Measurements from ENCODE around the gene MTX2.

Gene MTX2

DNA sequence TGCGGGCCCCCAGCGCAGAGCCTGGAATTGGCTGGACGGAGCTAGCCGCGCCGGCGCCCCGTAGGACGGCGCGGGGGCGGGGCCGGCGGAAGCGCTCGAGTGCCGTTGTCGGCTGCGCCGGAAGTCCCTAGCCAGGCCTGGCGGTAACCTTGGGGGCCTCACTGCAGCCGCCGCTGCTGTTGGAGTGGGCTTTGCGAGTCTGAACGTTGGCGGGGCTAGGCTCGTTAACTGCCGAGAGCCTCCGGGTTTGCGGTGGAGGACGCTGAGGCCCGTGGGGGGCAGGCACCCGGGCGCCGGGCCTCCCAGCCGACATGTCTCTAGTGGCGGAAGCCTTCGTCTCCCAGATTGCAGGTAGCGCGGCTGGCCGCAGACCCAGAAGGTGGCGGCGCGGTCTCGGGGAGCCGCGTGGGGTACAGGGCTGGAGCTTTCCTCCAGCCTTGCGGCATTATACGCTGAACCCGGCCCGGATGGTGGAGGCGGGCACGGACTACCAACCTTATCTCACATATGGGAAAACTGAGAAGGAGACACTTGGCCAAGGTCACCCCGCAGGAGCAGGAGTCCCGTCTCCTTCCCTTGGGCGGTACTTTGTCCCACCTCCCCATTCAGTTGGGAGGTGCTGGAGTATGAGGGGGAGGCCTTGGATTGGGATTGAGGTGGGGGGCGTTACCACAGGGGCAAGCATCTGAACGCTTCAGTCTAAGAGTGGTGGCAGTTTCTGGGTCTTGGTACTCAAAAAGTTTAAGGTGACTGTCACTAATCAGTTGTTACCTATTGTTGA, at the start of gene MTX2:
Gene MTX2 (plus strand): TSS at position 124 of the 781 bp plus-strand sequence. CDS start 188 bp downstream, at position 312.
- peak; percentile 90 for DNase-seq

GRCh38 chr2:176227874-176228273, 41.4 kb upstream of the MTX2 start:
- no peak for DNase-seq

DNA sequence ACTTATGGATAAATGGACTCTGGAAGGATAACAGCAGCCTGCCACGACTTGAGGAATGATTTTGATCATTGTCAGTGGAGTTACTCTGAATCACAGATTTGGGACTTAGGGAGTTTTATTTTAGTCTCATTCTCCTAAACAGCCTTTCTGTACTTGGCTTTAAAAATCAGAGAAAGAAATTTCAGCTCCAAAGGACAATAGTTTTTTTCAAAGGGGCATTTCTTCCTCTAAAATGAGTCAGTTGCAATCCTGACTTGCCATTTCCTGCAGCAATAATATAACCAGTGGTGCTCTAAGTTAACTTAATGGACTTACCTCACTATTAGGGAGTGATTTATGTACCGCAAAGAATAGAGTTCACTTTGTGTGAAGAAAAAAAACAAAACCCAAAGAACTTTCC, 35.1 kb upstream of the MTX2 start:
- DNase-seq, result no peak

DNA sequence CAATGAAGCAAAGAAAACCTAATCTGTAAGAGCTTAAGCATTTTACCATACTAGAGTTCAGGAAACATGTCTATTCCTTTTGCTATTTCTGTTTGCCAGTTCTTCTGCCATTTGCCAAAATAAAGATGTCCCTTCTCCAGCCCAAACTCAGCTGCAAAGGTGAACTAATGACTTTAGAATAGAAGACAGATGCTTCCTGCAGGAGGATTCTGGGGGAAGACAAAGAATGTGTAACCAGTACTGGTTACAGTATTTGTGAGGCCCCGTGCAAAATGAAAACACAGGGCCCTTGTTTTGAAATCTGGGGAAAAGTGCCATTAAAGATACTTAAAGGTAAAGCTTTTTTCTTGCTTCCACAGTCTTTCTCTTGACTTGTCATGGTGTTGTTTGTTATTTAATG, 34.3 kb upstream of the MTX2 start:
- DNase-seq, result no peak

GRCh38 chr2:176237456-176237855, 31.8 kb upstream of the MTX2 start:
- DNase-seq, result no peak

DNA sequence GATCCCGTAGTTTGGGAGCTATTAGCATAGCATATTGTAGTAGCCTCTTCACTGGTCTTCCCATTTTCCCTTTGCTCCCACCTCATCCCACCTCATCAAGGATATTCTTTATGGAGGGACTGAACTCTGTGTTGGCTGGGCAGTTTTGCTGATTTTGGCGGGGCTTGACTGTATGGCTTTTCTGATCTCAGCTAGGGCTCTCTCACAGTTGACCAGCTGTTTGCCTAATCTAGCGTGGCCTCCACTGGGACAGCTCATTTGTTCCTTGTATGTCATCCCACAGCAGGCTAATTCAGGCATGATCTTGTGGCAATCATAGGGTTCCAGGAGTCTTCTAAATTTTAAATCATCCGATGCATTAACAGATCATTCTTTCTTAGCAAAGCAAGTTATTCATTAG, 30.2 kb upstream of the MTX2 start:
- no peak for DNase-seq

DNA sequence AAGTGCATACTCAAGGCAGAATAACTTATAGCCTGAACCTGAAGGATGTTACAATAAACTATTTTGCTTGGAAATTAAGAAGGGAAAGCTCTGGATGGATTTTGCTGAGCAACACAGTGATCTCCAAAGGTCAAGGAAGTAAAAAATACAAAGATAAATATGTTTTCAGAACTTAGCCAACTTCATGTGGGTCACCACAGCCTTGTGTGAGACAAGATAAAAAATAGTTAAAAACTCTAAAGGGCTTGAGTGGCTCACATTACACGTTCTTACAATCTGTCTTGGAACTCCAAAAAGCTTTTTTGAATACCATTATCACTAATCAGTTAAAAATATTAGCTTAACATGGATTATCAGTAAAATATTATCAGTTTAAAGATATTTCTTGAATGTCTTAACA, 28.9 kb upstream of the MTX2 start:
- no peak for DNase-seq

GRCh38 chr2:176242276-176242675, 27.0 kb upstream of the MTX2 start:
- DNase-seq, result no peak

- no peak for DNase-seq
These were observed 22.9 kb upstream of the MTX2 start for GRCh38 chr2:176246331-176246730.

- no peak for DNase-seq
These were observed 21.4 kb upstream of the MTX2 start for GRCh38 chr2:176247859-176248258.

DNA sequence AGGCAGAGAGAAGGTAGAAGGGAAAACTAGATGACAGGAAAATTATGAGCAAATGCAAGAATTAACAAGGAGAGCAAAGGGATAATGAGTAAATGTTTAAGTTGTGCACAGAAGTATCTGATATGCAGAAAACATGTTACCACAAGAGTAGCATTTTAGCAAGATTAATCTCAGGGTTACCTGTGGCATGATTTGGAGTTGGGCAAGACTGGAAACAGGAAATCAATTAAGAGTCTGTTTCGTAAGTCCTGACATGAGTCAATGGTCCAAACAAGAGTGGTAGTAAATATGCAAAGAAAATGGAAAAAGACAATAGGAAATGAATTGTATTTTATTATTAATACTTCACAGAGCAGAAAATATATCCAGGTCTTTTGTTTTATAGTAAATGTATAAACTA, 17.3 kb upstream of the MTX2 start:
- no peak for DNase-seq

DNA sequence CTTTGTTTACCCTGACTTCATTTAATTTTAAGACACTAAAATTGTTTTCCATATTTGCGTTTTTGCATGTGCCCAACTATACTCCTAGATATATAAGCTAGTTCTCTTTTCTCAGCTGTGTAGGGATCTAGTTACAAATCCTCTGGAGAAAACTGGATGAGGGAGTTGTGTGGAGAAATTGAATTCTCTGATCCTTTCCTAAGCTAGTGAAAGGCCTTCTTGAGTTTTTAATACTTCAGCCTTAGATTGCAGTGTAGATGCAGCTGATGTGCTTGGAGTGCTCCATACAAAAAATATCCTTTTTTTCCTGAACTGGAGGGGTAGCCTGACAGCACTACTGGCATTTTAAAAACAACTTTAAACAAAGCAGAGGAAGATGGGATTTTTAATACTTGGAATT, 8.6 kb upstream of the MTX2 start:
- no peak for DNase-seq

DNA sequence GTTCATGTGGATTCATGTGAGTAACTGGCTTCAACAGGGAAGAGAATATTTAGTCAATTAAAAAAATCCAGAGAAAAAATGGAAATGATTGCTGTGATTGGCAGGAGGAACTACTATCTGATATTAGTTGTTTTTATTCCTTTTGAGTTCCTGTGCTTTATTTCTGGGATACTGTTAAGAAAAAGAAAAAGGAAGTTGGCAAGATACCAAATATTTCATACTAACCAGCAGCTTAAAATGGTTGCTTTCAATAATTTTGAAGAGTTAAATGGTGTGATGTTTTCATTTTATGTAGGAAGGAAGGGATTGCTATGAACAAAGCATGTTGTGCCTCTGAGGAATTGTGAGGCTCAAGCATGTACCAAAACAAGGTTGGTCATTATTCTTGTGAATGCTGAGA, 8.1 kb upstream of the MTX2 start:
- DNase-seq, result no peak

DNA sequence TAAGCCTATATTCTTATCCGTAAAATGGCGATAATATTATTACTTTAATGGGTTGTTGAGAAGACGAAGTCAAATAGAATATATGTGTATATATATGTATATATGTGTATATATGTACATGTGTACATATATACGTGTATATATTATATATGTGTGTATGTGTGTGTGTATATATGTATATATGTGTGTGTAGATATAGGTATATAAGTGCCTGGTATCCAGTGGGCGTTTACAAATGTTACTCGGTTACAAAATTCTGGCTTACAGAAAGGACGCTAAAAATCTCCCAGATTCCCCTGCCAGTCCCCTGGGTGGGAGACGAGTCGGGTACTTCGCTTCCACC, 295 bp upstream of the MTX2 start:
- no peak for DNase-seq

- no peak for DNase-seq
These were observed 983 bp downstream of the MTX2 start for GRCh38 chr2:176270100-176270750.

DNA sequence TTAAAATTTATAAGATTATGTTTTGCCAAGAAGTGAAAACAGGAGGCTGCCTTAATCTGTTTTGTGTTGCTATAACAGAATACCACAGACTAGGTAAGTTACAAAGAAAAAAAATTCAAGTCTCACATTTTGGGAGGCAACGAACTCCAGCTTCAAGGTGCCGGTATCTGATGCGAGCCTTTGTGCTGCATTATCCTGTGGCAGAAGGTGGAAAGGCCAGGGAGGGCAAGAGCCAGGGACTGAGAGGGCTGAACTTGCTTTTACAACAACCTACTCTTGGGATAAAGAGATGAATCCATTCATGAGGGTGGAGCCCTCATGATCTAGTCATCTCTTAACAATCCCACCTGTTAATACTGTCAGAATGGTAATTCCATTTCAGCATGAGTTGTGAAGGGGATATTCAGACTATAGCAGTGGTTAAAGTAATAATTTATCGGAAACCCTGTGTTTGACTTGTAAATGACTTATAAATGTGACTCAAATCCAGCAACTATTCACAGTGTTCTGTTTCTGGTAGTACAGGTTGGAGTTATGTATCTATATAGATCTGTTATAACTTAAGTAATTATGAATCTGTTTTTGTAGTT, 3.7 kb downstream of the MTX2 start:
- DNase-seq, result no peak

DNA sequence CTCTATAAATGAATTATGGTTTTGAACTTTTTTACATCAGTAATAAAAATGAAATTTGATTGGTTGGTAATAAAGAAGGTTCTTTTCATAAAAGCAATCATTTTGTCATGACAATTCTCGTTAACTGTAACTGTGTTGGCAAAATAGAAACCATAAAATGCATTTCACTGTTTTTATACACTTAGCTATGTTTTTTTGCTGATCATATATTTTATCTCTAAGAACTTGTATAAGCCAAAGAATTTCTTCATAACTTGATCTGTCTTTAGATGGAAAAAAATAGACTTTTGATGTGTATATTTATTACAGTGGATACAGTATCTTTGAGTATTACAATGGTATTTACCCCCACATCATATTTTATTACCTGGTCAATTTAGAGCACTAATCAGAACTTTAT, 9.7 kb downstream of the MTX2 start:
- DNase-seq, result no peak

DNA sequence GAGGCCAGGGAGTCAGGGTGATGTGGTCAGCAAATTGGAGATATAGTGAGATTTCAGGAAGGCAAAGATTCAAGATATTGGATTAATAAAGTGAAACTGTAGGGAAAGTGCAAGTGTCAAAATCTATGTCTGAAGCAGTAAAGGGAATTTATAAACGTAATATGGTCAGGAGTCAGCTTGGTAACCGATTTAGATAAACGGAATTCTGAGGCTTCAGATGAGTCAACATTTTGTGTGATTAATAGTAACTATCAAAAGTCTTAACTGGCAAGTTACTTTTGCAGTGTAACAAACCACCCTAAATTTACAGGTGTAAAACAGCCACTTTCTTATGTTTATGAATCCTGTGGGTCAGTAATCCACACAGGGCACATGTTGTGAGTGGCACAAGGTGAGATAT, 10.9 kb downstream of the MTX2 start:
- DNase-seq, result no peak

DNA sequence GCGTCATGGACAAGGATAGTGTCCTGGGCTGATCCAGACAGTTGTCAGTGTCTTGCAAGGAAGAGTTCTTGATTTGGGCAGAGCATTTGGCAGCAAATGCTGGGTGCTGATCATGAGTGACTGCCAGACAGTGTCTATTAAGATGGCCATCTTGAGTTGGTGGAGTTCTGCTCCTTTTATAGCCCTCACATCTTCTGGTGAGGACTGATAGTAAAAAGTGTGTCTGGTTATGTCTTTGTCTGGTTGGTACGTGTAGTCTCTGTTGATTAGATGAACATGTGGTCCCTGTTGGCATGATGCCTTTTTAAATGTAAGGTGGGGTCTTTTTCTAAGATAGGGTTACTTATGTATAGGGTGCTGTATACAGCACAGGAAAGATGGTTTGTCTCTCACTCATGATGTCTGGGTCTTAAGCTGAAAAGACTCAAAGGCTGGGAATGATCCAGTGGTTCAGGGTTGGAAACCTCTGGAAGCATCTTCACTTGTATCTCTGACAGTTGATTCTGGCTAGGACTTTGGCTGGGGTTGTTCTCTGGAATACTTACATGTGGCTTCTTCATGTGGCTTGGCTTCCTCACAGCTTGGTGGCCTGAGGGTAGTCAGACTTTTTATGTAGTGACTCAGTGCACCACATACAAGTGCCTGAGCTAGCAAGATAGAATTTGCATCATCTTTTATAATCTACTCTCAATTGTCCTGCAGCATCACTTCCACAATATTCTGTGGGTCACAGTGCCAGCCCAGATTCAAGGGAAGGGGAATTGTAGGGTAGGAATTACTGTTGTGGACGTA, 11.8 kb downstream of the MTX2 start:
- no peak for DNase-seq

- DNase-seq, result no peak
These were observed 14.2 kb downstream of the MTX2 start for GRCh38 chr2:176283291-176284068.

DNA sequence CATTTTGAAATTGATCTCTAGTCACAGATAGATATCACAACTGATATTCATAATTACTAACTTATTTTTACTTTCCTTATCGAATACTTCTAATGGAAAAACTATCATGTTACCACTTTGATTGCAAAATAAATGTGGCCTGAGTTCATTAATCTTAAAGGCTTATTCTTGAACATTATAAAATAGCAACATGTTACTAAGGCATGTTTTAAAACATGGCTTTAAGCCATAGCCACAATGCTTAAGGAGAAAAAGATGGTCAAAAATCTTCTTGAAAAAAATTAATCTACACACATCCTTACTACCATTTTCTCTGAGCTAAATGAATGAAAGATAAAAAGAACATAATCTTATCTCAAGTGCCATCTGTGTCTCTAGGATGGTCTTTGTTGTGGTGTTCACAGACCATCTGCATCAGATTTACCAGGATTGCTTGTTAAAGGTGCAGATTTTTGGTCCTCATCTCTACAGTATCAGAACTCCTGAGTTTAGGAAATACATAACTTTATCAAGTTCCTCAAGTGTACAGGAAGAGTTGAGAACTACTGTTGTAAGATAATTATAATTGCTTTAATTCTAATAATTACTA, 15.3 kb downstream of the MTX2 start:
- DNase-seq, result no peak

GRCh38 chr2:176285321-176285720, 16.1 kb downstream of the MTX2 start:
- no peak for DNase-seq

Measured in NCI-H1930 (cell line).